SU-DHL-6 (cell line): ENCODE results near the gene SLC6A2.
"Not testable (repeated sequence)": the region's sequence is repeated elsewhere in the genome, so short reads cannot be mapped to it uniquely, and the experiment has no call there.

Experiments
- CTCF ChIP-seq: fragments of 200-600 bp; sonication (generic); IDR thresholded peaks from one replicate; pipeline ENCODE4 v1.5.1; 2017; ENCODE audit warnings: antibody characterized with exemption, mild to moderate bottlenecking, low read length, moderate library complexity; ENCODE audit not compliant: insufficient read depth, poor library complexity, severe bottlenecking
- EZH2phosphoT487 ChIP-seq: fragments of 200-600 bp; sonication (generic), shearing (Covaris generic); conservative IDR thresholded peaks from 2 replicates; pipeline ENCODE4 v1.6.1; 2018; ENCODE audit warnings: mild to moderate bottlenecking, antibody characterized with exemption, low read length, moderate library complexity, mixed read lengths

DNA sequence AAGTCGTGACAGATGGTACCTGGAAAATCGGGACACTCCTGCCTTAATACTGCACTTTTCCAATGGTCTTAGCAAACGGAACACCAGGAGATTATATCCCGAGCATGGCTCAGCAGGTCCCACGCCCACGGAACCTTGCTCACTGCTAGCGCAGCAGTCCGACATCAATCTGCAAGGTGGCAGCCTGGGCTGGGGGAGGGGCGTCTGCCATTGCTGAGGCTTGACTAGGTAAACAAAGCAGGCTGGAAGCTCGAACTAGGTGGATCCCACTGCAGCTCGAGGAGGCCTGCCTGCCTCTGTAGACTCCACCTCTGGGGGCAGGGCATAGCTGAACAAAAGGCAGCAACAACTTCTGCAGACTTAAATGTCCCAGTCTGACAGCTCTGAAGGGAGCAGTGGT is 40.1 kb upstream of the SLC6A2 start:
- not testable (repeated sequence) for TF ChIP-seq CTCF, EZH2phosphoT487
